DOHH2 (cell line): ENCODE measurements around the gene PKD2L1.
"Not testable (repeated sequence)": the region's sequence is repeated elsewhere in the genome, so short reads cannot be mapped to it uniquely, and the experiment has no call there.

Source experiments
- H3F3A ChIP-seq: fragments of 200-600 bp; sonication (generic), shearing (Covaris generic); 2 replicates; pipeline ENCODE4 v1.6.0; 2016; ENCODE audit warnings: antibody characterized with exemption, mild to moderate bottlenecking; ENCODE audit not compliant: control insufficient read depth, insufficient read depth
- H3K27ac ChIP-seq: fragments of 200-600 bp; sonication (generic); 2 replicates; pipeline ENCODE4 v1.5.1; 2014; ENCODE audit warnings: low read depth, mild to moderate bottlenecking, low read length, moderate library complexity
- H3K27me3 ChIP-seq: fragments of 200-600 bp; sonication (generic); 2 replicates; pipeline ENCODE4 v1.6.1; 2014; ENCODE audit warnings: mild to moderate bottlenecking, low read length, mixed read lengths; ENCODE audit not compliant: control insufficient read depth
- H3K36me3 ChIP-seq: fragments of 200-600 bp; sonication (generic); 2 replicates; pipeline ENCODE4 v1.6.1; 2014; ENCODE audit warnings: mild to moderate bottlenecking, low read length, moderate library complexity, mixed read lengths; ENCODE audit not compliant: control insufficient read depth
- H3K4me1 ChIP-seq: fragments of 200-600 bp; sonication (generic); 2 replicates; pipeline ENCODE4 v1.6.1; 2014; ENCODE audit warnings: mild to moderate bottlenecking, low read length, mixed read lengths; ENCODE audit not compliant: control insufficient read depth
- H3K4me2 ChIP-seq: fragments of 200-600 bp; sonication (generic); 2 replicates; pipeline ENCODE4 v1.6.0; 2014; ENCODE audit warnings: mild to moderate bottlenecking, low read length, moderate library complexity
- H3K4me3 ChIP-seq: fragments of 200-600 bp; sonication (generic); 2 replicates; pipeline ENCODE4 v1.5.1; 2014; ENCODE audit warnings: mild to moderate bottlenecking, low read length, mixed read lengths
- H3K79me2 ChIP-seq: fragments of 200-600 bp; sonication (generic); 2 replicates; pipeline ENCODE4 v1.6.1; 2014; ENCODE audit warnings: mild to moderate bottlenecking, low read length, mixed read lengths; ENCODE audit not compliant: control insufficient read depth
- H3K9me2 ChIP-seq: fragments of 200-600 bp; sonication (generic); replicated peaks from 2 replicates; pipeline ENCODE4 v1.6.1; 2014; ENCODE audit warnings: mild to moderate bottlenecking, low read length, mixed read lengths; ENCODE audit not compliant: control insufficient read depth
- H3K9me3 ChIP-seq: fragments of 200-600 bp; sonication (generic); 2 replicates; pipeline ENCODE4 v1.6.1; 2014; ENCODE audit warnings: antibody characterized with exemption, low read length, mixed read lengths; ENCODE audit not compliant: control insufficient read depth, insufficient read depth
- H4K20me1 ChIP-seq: fragments of 200-600 bp; sonication (generic); 2 replicates; pipeline ENCODE4 v1.6.0; 2014; ENCODE audit warnings: low read depth, mild to moderate bottlenecking, antibody characterized with exemption, low read length, moderate library complexity; ENCODE audit not compliant: control insufficient read depth, insufficient read depth
- CTCF ChIP-seq: fragments of 200-600 bp; sonication (generic); IDR thresholded peaks from one replicate; pipeline ENCODE4 v1.5.1; 2014; ENCODE audit warnings: antibody characterized with exemption, mild to moderate bottlenecking, low read depth, low read length; ENCODE audit not compliant: poor library complexity, severe bottlenecking
- EZH2phosphoT487 ChIP-seq: fragments of 200-600 bp; sonication (generic); IDR thresholded peaks from 2 replicates; pipeline ENCODE4 v1.6.1; 2017; ENCODE audit warnings: borderline replicate concordance, mild to moderate bottlenecking, antibody characterized with exemption, low read length, moderate library complexity, mixed read lengths

The PKD2L1 gene

GRCh38 chr10:100330079-100330478, at the start of gene PKD2L1:
Gene PKD2L1 (minus strand): TSS chr10:100330228. CDS start chr10:100330103, 125 bp downstream.
- H3K79me2 ChIP-seq, result no peaks in the 10 kb centered on the region
- H3K4me3 ChIP-seq, result no peak within 1 kb of the TSS
- no peaks in the 10 kb centered on the region for H3K9me3 ChIP-seq
- H3F3A ChIP-seq, result no peaks in the 10 kb centered on the region
- no peak within 1 kb of the TSS for H3K27ac ChIP-seq
- H4K20me1 ChIP-seq, result no peaks in the 10 kb centered on the region
- no peaks in the 10 kb centered on the region for H3K9me2 ChIP-seq
- peaks cover 28% of the 10 kb centered on the region for H3K27me3 ChIP-seq
- H3K4me2 ChIP-seq, result no peak within 1 kb of the TSS
- TF ChIP-seq CTCF, result no peak
- no peak for TF ChIP-seq EZH2phosphoT487
- H3K4me1 ChIP-seq, result peaks cover 16% of the 10 kb centered on the region
- H3K36me3 ChIP-seq, result no peaks in the 10 kb centered on the region

GRCh38 chr10:100377830-100378229, 47.8 kb upstream of the PKD2L1 start:
- Histone ChIP-seq H3K36me3 (peaks cover 61% of the 10 kb centered on the region), H3K27ac (peak overlapping the region; percentile 41), H3K79me2 (peaks cover 64% of the 10 kb centered on the region), H3K4me1 (peaks cover 65% of the 10 kb centered on the region), H3K9me2 (no peaks in the 10 kb centered on the region), H3K27me3 (no peaks in the 10 kb centered on the region; the same call in 1 of the 2 replicates), H3K9me3 (no peaks in the 10 kb centered on the region), H3K4me2 (peak overlapping the region; percentile 66), H4K20me1 (no peaks in the 10 kb centered on the region; the same call in 1 of the 2 replicates), H3K4me3 (peak overlapping the region; percentile 49), H3F3A (no peaks in the 10 kb centered on the region; the same call in 1 of the 2 replicates)
- no peak for TF ChIP-seq EZH2phosphoT487
- no peak for TF ChIP-seq CTCF

- not testable (repeated sequence) for H3F3A ChIP-seq, H3K27ac ChIP-seq, H3K27me3 ChIP-seq, H3K9me3 ChIP-seq, H4K20me1 ChIP-seq, H3K9me2 ChIP-seq
- peaks cover 72% of the 10 kb centered on the region for H3K4me1 ChIP-seq
- H3K79me2 ChIP-seq, result peaks cover 70% of the 10 kb centered on the region
- peak overlapping the region; percentile 37 for H3K4me2 ChIP-seq
- H3K4me3 ChIP-seq, result peak overlapping the region; percentile 19; the same call in 1 of the 2 replicates
- H3K36me3 ChIP-seq, result peaks cover 52% of the 10 kb centered on the region
Measured at GRCh38 chr10:100376656-100377055, 46.6 kb upstream of the PKD2L1 start.

- not testable (repeated sequence) for H4K20me1 ChIP-seq, H3K9me3 ChIP-seq, H3K27me3 ChIP-seq, H3K9me2 ChIP-seq
- peaks cover 20% of the 10 kb centered on the region for H3F3A ChIP-seq
- peak overlapping the region; percentile 100 for H3K4me3 ChIP-seq
- peaks cover 38% of the 10 kb centered on the region for H3K36me3 ChIP-seq
- peak overlapping the region; percentile 84 for H3K4me2 ChIP-seq
- H3K79me2 ChIP-seq, result peaks cover 66% of the 10 kb centered on the region
- H3K4me1 ChIP-seq, result peaks cover 84% of the 10 kb centered on the region
- H3K27ac ChIP-seq, result peak overlapping the region; percentile 100
Measured at GRCh38 chr10:100374677-100375353, 44.8 kb upstream of the PKD2L1 start.
